B cell (primary cell): ENCODE measurements around the gene DSCAML1. TPM values are rescaled to one million over a fixed set of nuclear protein-coding genes. Genes with fewer than 3 reads are reported as not detected.
"Not testable (repeated sequence)": the region's sequence is repeated elsewhere in the genome, so short reads cannot be mapped to it uniquely, and the experiment has no call there.

ENCODE experiments used
- ATAC-seq: fragments of 200-7000 bp; cut with Tn5 transposase; one replicate; pipeline ENCODE4 v1.10.0; 2021; ENCODE audit warnings: low read depth, mild to moderate bottlenecking, moderate number of reproducible peaks, moderate library complexity
- CTCF ChIA-PET: fragments of 350-600 bp; sonication (Branson Sonifier 250); formaldehyde crosslinking; loops from one replicate; lab custom pipeline; 2021; ENCODE audit warnings: antibody characterized with exemption, inconsistent platforms; lab: Charles Lee
- POLR2A ChIA-PET: fragments of 350-600 bp; sonication (Branson Sonifier 250); formaldehyde crosslinking; loops from one replicate; lab custom pipeline; 2021; ENCODE audit warnings: antibody characterized with exemption; lab: Charles Lee
- DNase-seq: peaks from one replicate; pipeline ENCODE4 v3.0.0; 2013
- H2AFZ ChIP-seq: 2 replicates; pipeline ENCODE4 v1.6.1; 2012; ENCODE audit warnings: mild to moderate bottlenecking, low read depth, low read length; ENCODE audit not compliant: insufficient read depth, poor library complexity, severe bottlenecking
- H3K27ac ChIP-seq, 2 donors: 1 replicate in 1 of 2; 2 replicates in 1 of 2; pipeline ENCODE4 v1.5.1; 2012 to 2013; ENCODE audit warnings: low read length in 2 of 2, mild to moderate bottlenecking in 2 of 2, moderate library complexity in 1 of 2
- H3K27me3 ChIP-seq, 4 experiments: fragments of 200-600 bp in 1 of 4; sonication (generic) in 1 of 4; replicated peaks in 1 of 4; 1 replicate in 2 of 4; 2 replicates in 2 of 4; pipeline versions ENCODE4 v1.6.1 to v1.7.0; 2013 to 2016; ENCODE audit warnings: low read length in 3 of 4, mild to moderate bottlenecking in 2 of 4, mixed read lengths in 1 of 4, moderate library complexity in 1 of 4; ENCODE audit not compliant: insufficient read depth in 4 of 4, control insufficient read depth in 3 of 4; ENCODE audit errors: control extremely low read depth in 1 of 4
- H3K36me3 ChIP-seq, 2 experiments: replicated peaks in 1 of 2; 1 replicate in 1 of 2; 2 replicates in 1 of 2; pipeline versions ENCODE4 v1.6.1 to v1.7.1; 2013; ENCODE audit warnings: low read length in 1 of 2; ENCODE audit not compliant: insufficient read depth in 2 of 2, control insufficient read depth in 1 of 2; ENCODE audit errors: control extremely low read depth in 1 of 2, extremely low read depth in 1 of 2
- H3K4me1 ChIP-seq, 2 donors: fragments of 200-600 bp in 1 of 2; sonication (generic) in 1 of 2; 1 replicate in 1 of 2; 2 replicates in 1 of 2; pipeline versions ENCODE4 v1.5.1 to v1.6.1; 2013 to 2017; ENCODE audit warnings: low read length in 2 of 2; ENCODE audit not compliant: control insufficient read depth in 2 of 2, insufficient read depth in 2 of 2
- H3K4me2 ChIP-seq: replicated peaks from 2 replicates; pipeline ENCODE3; 2012; ENCODE audit warnings: mild to moderate bottlenecking, low read depth, low read length; ENCODE audit not compliant: poor library complexity, severe bottlenecking
- H3K4me3 ChIP-seq, 5 experiments: fragments of 200-600 bp in 1 of 5; sonication (generic) in 1 of 5; 1 replicate in 3 of 5; 2 replicates in 2 of 5; pipeline versions ENCODE4 v1.5.1 to v1.7.0; 2011 to 2016; ENCODE audit warnings: low read length in 4 of 5, mild to moderate bottlenecking in 4 of 5, low read depth in 2 of 5, control low read depth in 1 of 5, moderate library complexity in 1 of 5; ENCODE audit not compliant: insufficient read depth in 1 of 5; ENCODE audit errors: control extremely low read depth in 1 of 5, extremely low read depth in 1 of 5
- H3K79me2 ChIP-seq: fragments of 200-600 bp; sonication (generic); one replicate; pipeline ENCODE4 v1.6.0; 2016; ENCODE audit warnings: low read length; ENCODE audit not compliant: control insufficient read depth, insufficient read depth
- H3K9ac ChIP-seq: fragments of 200-600 bp; sonication (generic); 2 replicates; pipeline ENCODE4 v1.6.1; 2017; ENCODE audit warnings: mild to moderate bottlenecking, low read length, moderate library complexity
- H3K9me3 ChIP-seq, 3 donors: one replicate each; pipeline versions ENCODE4 v1.6.1 to v1.7.1; 2013; ENCODE audit warnings: low read length in 2 of 3; ENCODE audit not compliant: control insufficient read depth in 2 of 3, insufficient read depth in 1 of 3; ENCODE audit errors: control extremely low read depth in 1 of 3
- H4K20me1 ChIP-seq: 2 replicates; pipeline ENCODE4 v1.6.0; 2012; ENCODE audit warnings: mild to moderate bottlenecking, low read length; ENCODE audit not compliant: insufficient read depth, control insufficient read depth, poor library complexity, severe bottlenecking
- H3K27ac Mint-ChIP-seq: one replicate; pipeline ENCODE4 v1.8.0; 2021; ENCODE audit warnings: mixed read lengths
- H3K27me3 Mint-ChIP-seq: one replicate; pipeline ENCODE4 v1.8.0; 2021; ENCODE audit warnings: mixed read lengths
- H3K4me1 Mint-ChIP-seq: one replicate; pipeline ENCODE4 v1.8.0; 2021; ENCODE audit warnings: mixed read lengths
- H3K4me3 Mint-ChIP-seq: one replicate; pipeline ENCODE4 v1.8.0; 2021; ENCODE audit warnings: mixed read lengths
- H3K9me3 Mint-ChIP-seq: one replicate; pipeline ENCODE4 v1.8.0; 2022; ENCODE audit warnings: mixed read lengths; ENCODE audit not compliant: insufficient read depth
- EZH2 ChIP-seq: IDR thresholded peaks from 2 replicates; pipeline ENCODE4 v1.6.1; 2012; ENCODE audit warnings: borderline replicate concordance, low read depth, mild to moderate bottlenecking, moderate library complexity, low read length; ENCODE audit not compliant: insufficient read depth, poor library complexity, severe bottlenecking
- WGBS: methylation state at CpG from one replicate; pipeline ENCODE4 v1.1.5; 2013; ENCODE audit warnings: missing lambda C conversion rate; ENCODE audit not compliant: insufficient coverage; 5-methylcytosine and 5-hydroxymethylcytosine counted together
- intact Hi-C: fragments of 100-400 bp; cut with micrococcal nuclease; formaldehyde crosslinking; loops from one replicate; pipeline ENCODE4 v1.10.0; 2022
- polyA plus RNA-seq: library from polyadenylated mRNA; depleted of rRNA; stranded (reverse); fragments of >200 nt; gene quantifications from 2 replicates; pipeline ENCODE4 v1.2.3, GENCODE V29; 2012
- total RNA-seq, 2 donors: library from RNA; stranded (reverse); fragments of 120-200 nt in 1 of 2; gene quantifications; 1 replicate in 1 of 2; 2 replicates in 1 of 2; pipeline versions ENCODE4 v1.2.3 to v1.2.4, GENCODE V29; 2013 to 2022
- TF ChIP-seq, protein P1 (sequence below): fragments of 200-600 bp; IDR thresholded peaks from one replicate; pipeline ENCODE4 v1.8.0; 2022; ENCODE audit warnings: antibody characterized with exemption, mild to moderate bottlenecking

Gene DSCAML1
- total and polyA plus RNA-seq, 2 donors (not counting 1 experiment from before 2014, with no cell fraction given): 1.2 to 6.2 TPM

DNA sequence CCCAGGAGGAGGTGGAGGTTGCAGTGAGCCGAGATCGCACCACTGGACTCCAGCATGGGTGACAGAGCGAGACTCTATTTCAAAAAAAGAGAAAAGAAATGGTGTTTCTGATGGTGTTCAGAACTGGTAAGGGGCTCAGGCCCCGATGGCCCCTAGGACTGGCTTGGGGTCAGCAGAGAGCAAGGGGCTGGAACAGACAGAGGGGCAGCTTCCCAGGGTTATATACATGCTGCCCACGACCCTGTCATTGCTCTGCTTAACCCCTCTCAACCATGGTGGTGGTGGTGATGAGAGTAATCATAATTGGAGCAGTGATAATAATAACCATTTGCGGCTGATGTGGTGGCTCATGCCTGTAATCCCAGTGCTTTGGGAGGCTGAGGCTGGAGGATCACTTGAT, 390.0 kb downstream of the DSCAML1 start:
- TF ChIP-seq, protein P1, sequence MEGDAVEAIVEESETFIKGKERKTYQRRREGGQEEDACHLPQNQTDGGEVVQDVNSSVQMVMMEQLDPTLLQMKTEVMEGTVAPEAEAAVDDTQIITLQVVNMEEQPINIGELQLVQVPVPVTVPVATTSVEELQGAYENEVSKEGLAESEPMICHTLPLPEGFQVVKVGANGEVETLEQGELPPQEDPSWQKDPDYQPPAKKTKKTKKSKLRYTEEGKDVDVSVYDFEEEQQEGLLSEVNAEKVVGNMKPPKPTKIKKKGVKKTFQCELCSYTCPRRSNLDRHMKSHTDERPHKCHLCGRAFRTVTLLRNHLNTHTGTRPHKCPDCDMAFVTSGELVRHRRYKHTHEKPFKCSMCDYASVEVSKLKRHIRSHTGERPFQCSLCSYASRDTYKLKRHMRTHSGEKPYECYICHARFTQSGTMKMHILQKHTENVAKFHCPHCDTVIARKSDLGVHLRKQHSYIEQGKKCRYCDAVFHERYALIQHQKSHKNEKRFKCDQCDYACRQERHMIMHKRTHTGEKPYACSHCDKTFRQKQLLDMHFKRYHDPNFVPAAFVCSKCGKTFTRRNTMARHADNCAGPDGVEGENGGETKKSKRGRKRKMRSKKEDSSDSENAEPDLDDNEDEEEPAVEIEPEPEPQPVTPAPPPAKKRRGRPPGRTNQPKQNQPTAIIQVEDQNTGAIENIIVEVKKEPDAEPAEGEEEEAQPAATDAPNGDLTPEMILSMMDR: no peak
- no peak for TF ChIP-seq EZH2
- no peaks in the 10 kb centered on the region for H3K27me3 ChIP-seq
- no peak overlapping the region for H3K9ac ChIP-seq
- CTCF ChIA-PET: no interaction called here
- Mint-ChIP-seq H3K27me3 (no peaks in the 10 kb centered on the region), H3K9me3 (peaks cover 10% of the 10 kb centered on the region), H3K4me3 (no peak overlapping the region), H3K4me1 (no peaks in the 10 kb centered on the region), H3K27ac (no peak overlapping the region)
- no peaks in the 10 kb centered on the region for H4K20me1 ChIP-seq
- H3K4me2 ChIP-seq: no peak overlapping the region
- peaks cover 0 to 39% of the 10 kb centered on the region in 2 experiments for H3K36me3 ChIP-seq
- H2AFZ ChIP-seq: no peak overlapping the region
- intact Hi-C loops: no loop called here
- H3K4me3 ChIP-seq: no peak overlapping the region
- ATAC-seq (no peak), DNase-seq (no peak)
- H3K4me1 ChIP-seq: no peaks in the 10 kb centered on the region
- no peaks in the 10 kb centered on the region for H3K79me2 ChIP-seq
- H3K9me3 ChIP-seq: peaks cover 0 to 18% (median 1%) of the 10 kb centered on the region in 3 donors
- POLR2A ChIA-PET: no interaction called here
- H3K27ac ChIP-seq: no peak overlapping the region
- 97% methylated on average over 4 of the region's 6 CpGs for WGBS

DNA sequence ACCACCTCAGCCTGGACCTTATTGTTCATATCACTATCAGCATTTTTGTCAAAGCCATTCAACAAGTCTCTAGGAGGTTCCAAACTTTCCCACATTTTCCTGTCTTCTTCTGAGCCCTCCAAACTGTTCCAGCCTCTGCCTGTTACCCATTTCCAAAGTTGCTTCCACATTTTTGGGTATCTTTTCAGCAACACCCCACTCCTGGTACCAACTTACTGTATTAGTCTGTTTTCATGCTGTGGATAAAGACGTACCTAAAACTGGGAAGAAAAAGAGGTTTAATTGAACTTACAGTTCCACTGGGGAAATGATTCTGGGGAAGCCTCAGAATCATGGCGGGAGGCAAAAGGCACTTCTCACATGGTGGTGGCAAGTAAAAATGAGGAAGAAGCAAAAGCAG, 391.1 kb downstream of the DSCAML1 start:
- H3K4me3 Mint-ChIP-seq, POLR2A ChIA-PET, CTCF ChIA-PET: not testable (repeated sequence)

DNA sequence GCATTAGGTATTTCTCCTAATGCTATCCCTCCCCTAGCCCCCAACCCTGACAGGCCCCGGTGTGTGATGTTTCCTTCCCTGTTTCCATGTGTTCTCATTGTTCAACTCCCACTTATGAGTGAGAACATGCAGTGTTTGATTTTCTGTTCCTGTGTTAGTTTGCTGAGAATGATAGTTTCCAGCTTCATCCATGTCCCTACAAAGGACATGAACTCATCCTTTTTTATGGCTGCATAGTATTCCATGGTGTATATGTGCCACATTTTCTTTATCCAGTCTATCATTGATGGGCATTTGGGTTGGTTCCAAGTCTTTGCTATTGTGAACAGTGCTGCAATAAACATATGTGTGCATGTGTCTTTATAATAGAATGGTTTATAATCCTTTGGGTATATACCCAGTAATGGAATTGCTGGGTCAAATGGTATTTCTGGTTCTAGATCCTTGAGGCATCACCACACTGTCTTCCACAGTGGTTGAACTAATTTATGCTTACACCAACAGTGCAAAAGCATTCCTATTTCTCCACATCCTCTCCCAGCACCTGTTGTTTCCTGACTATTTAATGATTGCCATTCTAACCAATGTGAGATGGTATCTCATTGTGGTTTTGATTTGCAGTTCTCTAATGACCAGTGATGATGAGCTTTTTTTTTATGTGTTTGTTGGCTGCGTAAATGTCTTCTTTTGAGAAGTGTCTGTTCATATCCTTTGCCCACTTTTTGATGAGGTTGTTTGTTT, 397.7 kb downstream of the DSCAML1 start:
- POLR2A ChIA-PET, H3K27me3 ChIP-seq, H3K27ac Mint-ChIP-seq, H4K20me1 ChIP-seq, H3K9ac ChIP-seq, intact Hi-C loops, H3K9me3 Mint-ChIP-seq, H3K4me3 ChIP-seq, CTCF ChIA-PET, H3K4me3 Mint-ChIP-seq, H3K4me1 ChIP-seq, H3K79me2 ChIP-seq, H3K27ac ChIP-seq, H3K27me3 Mint-ChIP-seq, DNase-seq, H2AFZ ChIP-seq, H3K4me2 ChIP-seq, ATAC-seq: not testable (repeated sequence)
- Histone ChIP-seq H3K9me3 (peaks cover 0 to 21% (median 5%) of the 10 kb centered on the region in 3 donors), H3K36me3 (peaks cover 0 to 35% of the 10 kb centered on the region in 2 experiments)
- peaks cover 16% of the 10 kb centered on the region for H3K4me1 Mint-ChIP-seq
- WGBS: no CpG with 5 or more reads among the region's 2 CpGs

More for the DNA sequence above, 391.1 kb downstream of the DSCAML1 start:
- DNase-seq, H3K9ac ChIP-seq, H3K4me2 ChIP-seq, H4K20me1 ChIP-seq, H3K27ac Mint-ChIP-seq, H2AFZ ChIP-seq, H3K4me3 ChIP-seq, H3K27me3 ChIP-seq, H3K27me3 Mint-ChIP-seq, H3K4me1 Mint-ChIP-seq, H3K4me1 ChIP-seq, intact Hi-C loops, H3K79me2 ChIP-seq, ATAC-seq, H3K27ac ChIP-seq: not testable (repeated sequence)
- Histone ChIP-seq H3K9me3 (peaks cover 0 to 18% (median 1%) of the 10 kb centered on the region in 3 donors), H3K36me3 (peaks cover 0 to 32% of the 10 kb centered on the region in 2 experiments)
- WGBS: no CpG with 5 or more reads among the region's 2 CpGs
- H3K9me3 Mint-ChIP-seq: peaks cover 10% of the 10 kb centered on the region
